OCI-LY1 (cell line): ENCODE results near the gene HLA-A.

ENCODE experiments used
- H2AFZ ChIP-seq: fragments of 200-600 bp; sonication (generic), shearing (Covaris generic); 2 replicates; pipeline ENCODE4 v1.6.0; 2014; ENCODE audit warnings: antibody characterized with exemption, mild to moderate bottlenecking, low read length
- H3F3A ChIP-seq: fragments of 200-600 bp; sonication (generic), shearing (Covaris generic); 2 replicates; pipeline ENCODE4 v1.6.0; 2014; ENCODE audit warnings: mild to moderate bottlenecking, antibody characterized with exemption, low read length, moderate library complexity; ENCODE audit not compliant: insufficient read depth
- H3K27ac ChIP-seq: fragments of 200-600 bp; sonication (generic); 2 replicates; pipeline ENCODE4 v1.5.1; 2014; ENCODE audit warnings: low read length, mixed run types, mild to moderate bottlenecking, low read depth; ENCODE audit not compliant: poor library complexity, severe bottlenecking
- H3K27me3 ChIP-seq: fragments of 200-600 bp; sonication (generic); 2 replicates; pipeline ENCODE4 v1.6.0; 2014; ENCODE audit warnings: antibody characterized with exemption, mild to moderate bottlenecking, low read length, moderate library complexity; ENCODE audit not compliant: insufficient read depth
- H3K36me3 ChIP-seq: fragments of 200-600 bp; sonication (generic); 2 replicates; pipeline ENCODE4 v1.6.1; 2014; ENCODE audit warnings: mild to moderate bottlenecking, antibody characterized with exemption, low read length, moderate library complexity, mixed read lengths; ENCODE audit not compliant: insufficient read depth
- H3K4me1 ChIP-seq: fragments of 200-600 bp; sonication (generic); 2 replicates; pipeline ENCODE4 v1.5.1; 2014; ENCODE audit warnings: mild to moderate bottlenecking, low read length, moderate library complexity; ENCODE audit not compliant: insufficient read depth, severe bottlenecking
- H3K4me2 ChIP-seq: fragments of 200-600 bp; sonication (generic), shearing (Covaris generic); 2 replicates; pipeline ENCODE4 v1.6.1; 2014; ENCODE audit warnings: low read length
- H3K4me3 ChIP-seq: fragments of 200-600 bp; sonication (generic); 2 replicates; pipeline ENCODE4 v1.5.1; 2014; ENCODE audit warnings: low read length, low read depth, mild to moderate bottlenecking, mixed read lengths; ENCODE audit not compliant: poor library complexity, severe bottlenecking
- H3K79me2 ChIP-seq: fragments of 200-600 bp; shearing (Covaris generic); 2 replicates; pipeline ENCODE4 v1.6.1; 2016; ENCODE audit warnings: mixed run types, low read length, mixed read lengths; ENCODE audit not compliant: insufficient read depth
- H3K9ac ChIP-seq: fragments of 200-600 bp; sonication (generic), shearing (Covaris generic); 2 replicates; pipeline ENCODE4 v1.6.1; 2014; ENCODE audit warnings: mild to moderate bottlenecking, low read length, mixed read lengths
- H3K9me2 ChIP-seq: fragments of 200-600 bp; sonication (generic), shearing (Covaris generic); 2 replicates; pipeline ENCODE4 v1.6.1; 2014; ENCODE audit warnings: low read depth, mild to moderate bottlenecking, low read length, mixed read lengths
- H3K9me3 ChIP-seq: fragments of 200-600 bp; shearing (Covaris generic); 2 replicates; pipeline ENCODE4 v1.6.1; 2014; ENCODE audit warnings: low read length, mixed read lengths
- H4K20me1 ChIP-seq: fragments of 200-600 bp; sonication (generic), shearing (Covaris generic); 2 replicates; pipeline ENCODE4 v1.6.0; 2016; ENCODE audit warnings: mild to moderate bottlenecking, low read length; ENCODE audit not compliant: insufficient read depth
- CTCF ChIP-seq: fragments of 200-600 bp; sonication (generic), shearing (Covaris generic); IDR thresholded peaks from 2 replicates; pipeline ENCODE4 v1.5.1; 2017; ENCODE audit warnings: mild to moderate bottlenecking, antibody characterized with exemption, low read length, moderate library complexity, mixed read lengths
- EZH2 ChIP-seq: fragments of 200-600 bp; sonication (generic), shearing (Covaris generic); IDR thresholded peaks from 2 replicates; pipeline ENCODE4 v1.8.0; 2017; ENCODE audit warnings: borderline replicate concordance, mixed run types, mild to moderate bottlenecking, antibody characterized with exemption, low read length, moderate library complexity, mixed read lengths

The HLA-A gene

GRCh38 chr6:29938746-29939508 lies 3.4 kb upstream of the HLA-A start:
- no peak overlapping the region for H2AFZ ChIP-seq
- no peak overlapping the region for H3K4me3 ChIP-seq
- no peak overlapping the region for H3K4me2 ChIP-seq
- no peaks in the 10 kb centered on the region for H3K9me3 ChIP-seq
- no peaks in the 10 kb centered on the region for H3K79me2 ChIP-seq
- H3F3A ChIP-seq, result no peaks in the 10 kb centered on the region
- no peaks in the 10 kb centered on the region for H3K9me2 ChIP-seq
- no peaks in the 10 kb centered on the region for H4K20me1 ChIP-seq
- TF ChIP-seq CTCF (no peak), EZH2 (no peak)
- H3K9ac ChIP-seq, result no peak overlapping the region
- H3K27me3 ChIP-seq, result no peaks in the 10 kb centered on the region
- H3K36me3 ChIP-seq, result peaks cover 4% of the 10 kb centered on the region; the same call in 1 of the 2 replicates
- peaks cover 21% of the 10 kb centered on the region for H3K4me1 ChIP-seq
- no peak overlapping the region for H3K27ac ChIP-seq

- H3K9me2 ChIP-seq, result no peaks in the 10 kb centered on the region
- no peak overlapping the region for H3K9ac ChIP-seq
- no peaks in the 10 kb centered on the region for H4K20me1 ChIP-seq
- peaks cover 21% of the 10 kb centered on the region for H3K4me1 ChIP-seq
- H3K27ac ChIP-seq, result no peak overlapping the region
- H3K4me2 ChIP-seq, result no peak overlapping the region
- peaks cover 16% of the 10 kb centered on the region for H3K36me3 ChIP-seq
- no peaks in the 10 kb centered on the region for H3F3A ChIP-seq
- no peaks in the 10 kb centered on the region for H3K27me3 ChIP-seq
- H3K4me3 ChIP-seq, result no peak overlapping the region
- H3K9me3 ChIP-seq, result no peaks in the 10 kb centered on the region
- no peaks in the 10 kb centered on the region for H3K79me2 ChIP-seq
- no peak overlapping the region for H2AFZ ChIP-seq
- TF ChIP-seq CTCF (no peak), EZH2 (no peak)
These were observed 1.3 kb upstream of the HLA-A start for GRCh38 chr6:29941016-29941415.

- no peaks in the 10 kb centered on the region for H3F3A ChIP-seq
- no peaks in the 10 kb centered on the region for H3K79me2 ChIP-seq
- no peak overlapping the region for H3K27ac ChIP-seq
- peaks cover 21% of the 10 kb centered on the region for H3K4me1 ChIP-seq
- no peaks in the 10 kb centered on the region for H3K27me3 ChIP-seq
- peaks cover 16% of the 10 kb centered on the region for H3K36me3 ChIP-seq
- H3K4me3 ChIP-seq, result peak overlapping the region; percentile 86
- TF ChIP-seq CTCF (no peak), EZH2 (no peak)
- H3K4me2 ChIP-seq, result peak overlapping the region; percentile 90
- peak overlapping the region; percentile 78 for H3K9ac ChIP-seq
- no peaks in the 10 kb centered on the region for H3K9me2 ChIP-seq
- H3K9me3 ChIP-seq, result no peaks in the 10 kb centered on the region
- H4K20me1 ChIP-seq, result no peaks in the 10 kb centered on the region
- H2AFZ ChIP-seq, result no peak overlapping the region
These were observed 861 bp upstream of the HLA-A start for GRCh38 chr6:29941471-29941870.
